ENCODE results near the gene ACTR2.

DNA sequence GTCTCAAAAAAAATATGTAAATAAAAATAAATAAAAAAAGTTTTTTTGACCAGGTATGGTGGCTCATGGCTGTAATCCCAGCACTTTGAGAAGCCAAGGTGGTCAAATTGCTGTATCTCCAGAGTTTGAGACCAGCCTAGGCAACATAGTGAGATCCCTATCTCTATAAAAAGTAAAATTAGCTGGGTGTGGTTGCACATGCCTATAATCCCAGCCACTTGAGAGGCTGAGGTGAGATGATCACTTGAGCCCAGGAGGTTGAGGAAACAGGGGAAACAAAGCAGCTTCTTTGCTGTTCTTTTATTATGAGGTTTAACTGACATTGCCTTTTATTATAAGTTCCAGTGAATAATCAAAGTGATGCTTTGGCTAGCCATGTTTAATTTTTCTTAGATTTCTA lies 25.0 kb downstream of the ACTR2 start:
- TF ChIP-seq, protein P1, sequence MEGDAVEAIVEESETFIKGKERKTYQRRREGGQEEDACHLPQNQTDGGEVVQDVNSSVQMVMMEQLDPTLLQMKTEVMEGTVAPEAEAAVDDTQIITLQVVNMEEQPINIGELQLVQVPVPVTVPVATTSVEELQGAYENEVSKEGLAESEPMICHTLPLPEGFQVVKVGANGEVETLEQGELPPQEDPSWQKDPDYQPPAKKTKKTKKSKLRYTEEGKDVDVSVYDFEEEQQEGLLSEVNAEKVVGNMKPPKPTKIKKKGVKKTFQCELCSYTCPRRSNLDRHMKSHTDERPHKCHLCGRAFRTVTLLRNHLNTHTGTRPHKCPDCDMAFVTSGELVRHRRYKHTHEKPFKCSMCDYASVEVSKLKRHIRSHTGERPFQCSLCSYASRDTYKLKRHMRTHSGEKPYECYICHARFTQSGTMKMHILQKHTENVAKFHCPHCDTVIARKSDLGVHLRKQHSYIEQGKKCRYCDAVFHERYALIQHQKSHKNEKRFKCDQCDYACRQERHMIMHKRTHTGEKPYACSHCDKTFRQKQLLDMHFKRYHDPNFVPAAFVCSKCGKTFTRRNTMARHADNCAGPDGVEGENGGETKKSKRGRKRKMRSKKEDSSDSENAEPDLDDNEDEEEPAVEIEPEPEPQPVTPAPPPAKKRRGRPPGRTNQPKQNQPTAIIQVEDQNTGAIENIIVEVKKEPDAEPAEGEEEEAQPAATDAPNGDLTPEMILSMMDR (conservative IDR thresholded peaks at IDR 0.05; ENCODE audit: low read depth, low read length), result no peak
- no peak for TF ChIP-seq EZH2 (IDR thresholded peaks at IDR 0.05; ENCODE audit: borderline replicate concordance, low read depth, low read length, poor library complexity, severe bottlenecking)
